BE2C (cell line): ENCODE results near the gene DNMBP.

Experiments used
- DNase-seq: peaks from one replicate; pipeline ENCODE4 v3.0.0-alpha.2; 2020
- H3K27me3 ChIP-seq: fragments of 250-450 bp; sonication (Bioruptor Pico); 2 replicates; pipeline ENCODE4 v1.5.1; 2020; ENCODE audit warnings: mild to moderate bottlenecking
- H3K36me3 ChIP-seq: fragments of 250-450 bp; sonication (Bioruptor Pico); 2 replicates; pipeline ENCODE4 v1.5.1; 2020; ENCODE audit warnings: mild to moderate bottlenecking
- H3K4me1 ChIP-seq: fragments of 250-450 bp; sonication (Bioruptor Pico); 2 replicates; pipeline ENCODE4 v1.5.1; 2020
- H3K4me3 ChIP-seq: 2 replicates; pipeline ENCODE4 v1.5.1; 2011; ENCODE audit warnings: low read depth, low read length
- H3K9me3 ChIP-seq: fragments of 250-450 bp; sonication (Bioruptor Pico); 2 replicates; pipeline ENCODE4 v1.5.1; 2020
- CTCF ChIP-seq: IDR thresholded peaks from 2 replicates; pipeline ENCODE4 v1.5.1; 2012; ENCODE audit warnings: mild to moderate bottlenecking, low read depth, low read length

The DNMBP gene

GRCh38 chr10:99832439-99832838, 177.3 kb downstream of the DNMBP start:
- Histone ChIP-seq H3K4me1 (no peaks in the 10 kb centered on the region), H3K27me3 (no peaks in the 10 kb centered on the region), H3K4me3 (no peak overlapping the region), H3K36me3 (no peaks in the 10 kb centered on the region), H3K9me3 (no peaks in the 10 kb centered on the region)
- DNase-seq, result no peak
- TF ChIP-seq CTCF, result no peak

- no peak for TF ChIP-seq CTCF
- Histone ChIP-seq H3K9me3 (no peaks in the 10 kb centered on the region), H3K36me3 (no peaks in the 10 kb centered on the region), H3K4me1 (no peaks in the 10 kb centered on the region), H3K27me3 (no peaks in the 10 kb centered on the region), H3K4me3 (no peak overlapping the region)
- no peak for DNase-seq
Measured at GRCh38 chr10:99828464-99828863, 181.3 kb downstream of the DNMBP start.

GRCh38 chr10:99827936-99828335, 181.8 kb downstream of the DNMBP start:
- no peak for TF ChIP-seq CTCF
- H3K27me3 ChIP-seq, result no peaks in the 10 kb centered on the region
- H3K4me3 ChIP-seq, result no peak overlapping the region
- no peaks in the 10 kb centered on the region for H3K4me1 ChIP-seq
- no peak for DNase-seq
- no peaks in the 10 kb centered on the region for H3K9me3 ChIP-seq
- H3K36me3 ChIP-seq, result no peaks in the 10 kb centered on the region
